HG02973 (cell line): ENCODE results near the gene BTAF1.
A peak's percentile ranks its signal among the peaks of the same experiment; 100 is the strongest.
"Not testable (repeated sequence)": the region's sequence is repeated elsewhere in the genome, so short reads cannot be mapped to it uniquely, and the experiment has no call there.

ENCODE experiments used
- ATAC-seq: cut with Tn5 transposase; IDR thresholded peaks from one replicate; pipeline ENCODE4 v1.9.1; 2021; ENCODE audit warnings: moderate library complexity; ENCODE audit not compliant: unreplicated experiment

BTAF1 gene

GRCh38 chr10:91923371-91924211, at the start of gene BTAF1:
Gene BTAF1, plus strand, starts transcription at chr10:91923770. Its CDS starts 307 bp downstream, at chr10:91924077.
- peak; percentile 95 for ATAC-seq

DNA sequence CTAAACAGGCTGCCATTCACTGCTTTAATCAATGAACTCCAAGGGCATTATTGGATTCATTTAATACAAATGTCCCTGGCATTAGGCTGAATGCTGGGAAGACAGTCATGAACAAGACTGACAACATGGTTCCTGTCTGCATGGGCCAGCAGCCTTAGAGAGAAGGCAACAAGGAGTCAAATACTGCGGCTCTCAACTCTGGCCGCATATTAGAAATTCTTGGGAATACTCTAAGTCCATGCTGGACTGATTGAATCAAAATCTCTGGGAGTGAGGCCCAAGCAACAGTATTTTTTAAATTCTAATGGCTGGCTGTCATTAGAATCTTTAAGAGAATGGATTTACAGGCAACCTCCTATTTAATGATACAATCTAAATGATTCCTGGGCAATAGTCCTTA, 48.4 kb upstream of the BTAF1 start:
- no peak for ATAC-seq

DNA sequence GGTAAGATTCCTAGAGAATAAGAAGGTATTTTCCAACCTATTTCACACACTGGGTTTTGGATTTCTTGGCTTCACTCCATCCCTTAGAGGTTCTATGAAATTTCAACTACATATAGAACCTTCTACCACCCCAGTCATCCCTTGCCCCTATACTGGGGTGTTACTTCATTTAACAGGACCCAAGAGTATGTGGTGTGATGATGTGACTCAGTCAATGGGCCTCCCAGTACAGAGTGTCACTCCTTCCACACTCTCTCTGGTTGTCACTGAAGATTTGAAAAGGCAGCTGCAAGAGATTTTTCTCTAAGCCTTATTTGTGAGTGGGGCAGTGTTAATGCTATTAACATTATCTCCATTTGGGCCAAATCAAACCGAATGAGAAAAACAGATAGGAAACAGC, 47.8 kb upstream of the BTAF1 start:
- ATAC-seq: no peak

DNA sequence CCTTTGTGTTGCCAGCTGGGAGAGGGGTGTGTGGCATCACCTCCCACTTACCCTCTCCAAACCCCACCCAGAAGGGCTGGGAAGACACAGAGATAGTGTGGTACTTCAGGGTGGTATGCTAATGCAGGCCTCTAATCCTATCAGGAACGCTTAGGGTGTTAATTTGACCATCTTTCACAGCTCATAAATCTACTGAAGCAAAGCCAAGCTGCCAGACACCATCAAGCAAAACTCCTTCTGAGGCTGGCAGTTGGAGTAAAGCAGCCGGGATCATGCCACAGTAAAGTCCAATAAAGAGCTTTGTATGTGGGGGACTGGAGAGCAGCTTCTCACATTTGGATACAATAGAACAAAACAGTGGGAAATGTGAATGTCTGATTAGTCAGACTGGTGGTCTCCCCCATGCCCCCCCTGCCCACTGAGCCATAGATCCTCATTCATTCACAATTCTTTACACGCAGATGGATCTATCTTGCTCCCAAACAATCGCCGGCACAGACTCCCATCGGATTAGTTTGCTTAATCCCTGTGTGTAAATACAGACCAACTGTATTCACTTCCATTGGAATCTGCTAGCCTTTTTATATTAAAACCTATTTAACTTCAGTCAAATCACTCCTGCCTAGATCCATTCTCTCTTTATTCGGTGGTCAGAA, 43.9 kb upstream of the BTAF1 start:
- no peak for ATAC-seq

GRCh38 chr10:91880310-91880709, 43.3 kb upstream of the BTAF1 start:
- ATAC-seq: no peak

DNA sequence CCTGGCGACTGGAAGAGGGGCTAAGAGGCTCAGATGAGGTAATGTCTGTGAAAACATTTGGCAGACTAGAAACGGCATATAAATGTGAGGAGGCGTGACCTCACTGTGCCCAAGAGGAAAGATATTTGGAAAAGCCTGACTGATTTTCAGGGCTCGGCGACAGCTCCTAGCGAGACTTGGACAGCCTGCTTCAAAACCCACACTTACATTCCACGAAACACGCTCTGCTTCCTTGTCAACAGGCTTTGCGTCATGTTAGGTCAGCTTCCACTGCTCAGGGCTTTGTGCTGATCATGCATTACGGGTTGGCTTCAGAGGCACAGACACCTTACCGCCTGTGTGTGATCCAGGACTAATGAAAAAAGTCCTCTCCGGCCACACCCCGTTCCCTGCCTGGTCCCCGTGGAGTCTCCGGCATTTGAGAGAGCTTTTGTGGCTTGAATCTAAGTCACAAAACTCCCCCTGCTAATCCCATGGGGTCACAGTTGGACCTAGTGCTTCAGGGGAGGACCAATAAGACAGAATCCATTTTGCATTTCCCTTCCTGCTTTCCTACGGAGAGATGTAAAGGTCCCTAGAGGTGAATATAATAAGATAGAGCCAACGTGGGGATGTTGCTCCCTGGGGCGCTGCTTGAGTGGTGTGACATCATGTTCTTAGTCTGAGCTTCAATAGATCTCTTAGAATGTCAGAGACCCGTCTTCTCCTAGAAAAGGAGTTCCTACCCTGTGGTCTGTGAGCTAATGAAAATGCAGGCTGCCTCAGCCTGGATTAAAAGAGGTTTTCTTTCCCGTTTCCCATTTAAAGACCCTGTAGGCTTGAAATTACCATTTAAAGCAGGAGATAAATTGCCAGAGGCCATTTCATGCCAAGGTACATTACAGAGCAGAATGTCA, 39.8 kb upstream of the BTAF1 start:
- ATAC-seq: no peak

GRCh38 chr10:91884536-91884935, 39.0 kb upstream of the BTAF1 start:
- no peak for ATAC-seq

DNA sequence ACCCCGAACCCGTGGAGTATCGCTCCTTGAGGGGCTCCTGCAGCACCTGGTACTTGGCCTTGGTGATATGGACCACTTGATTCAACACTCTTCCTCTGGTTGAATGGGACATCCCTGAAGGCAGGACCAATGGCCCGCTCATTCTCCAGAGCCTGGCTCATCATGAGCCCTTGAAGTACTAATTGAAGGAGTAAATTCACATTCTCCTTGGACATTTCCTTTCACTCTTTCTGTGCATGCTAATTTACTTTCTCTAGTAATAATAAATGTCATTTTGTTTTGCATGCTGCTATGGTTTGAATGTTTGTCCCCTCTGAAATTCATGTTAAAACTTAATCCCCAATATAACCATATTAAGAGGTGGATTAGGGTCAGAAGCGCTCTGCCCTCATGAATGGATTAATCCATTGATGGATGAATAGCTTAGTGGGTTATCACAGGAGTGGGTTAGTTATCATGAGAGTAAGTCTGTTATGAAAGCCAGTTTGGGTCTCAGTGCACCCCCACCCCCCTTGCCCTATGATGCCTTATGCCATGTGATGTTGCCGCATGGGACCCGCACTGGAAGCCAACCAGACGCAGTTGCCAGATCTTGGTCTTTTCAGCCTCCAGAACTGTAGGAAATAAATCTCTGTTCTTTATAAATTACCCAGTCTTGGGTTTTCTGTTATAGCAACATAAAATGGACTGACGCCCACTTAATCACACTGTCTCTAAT, 38.0 kb upstream of the BTAF1 start:
- no peak for ATAC-seq

- no peak for ATAC-seq
These were observed 36.7 kb upstream of the BTAF1 start for GRCh38 chr10:91886954-91887271.

- no peak for ATAC-seq
These were observed 36.1 kb upstream of the BTAF1 start for GRCh38 chr10:91887272-91888076.

DNA sequence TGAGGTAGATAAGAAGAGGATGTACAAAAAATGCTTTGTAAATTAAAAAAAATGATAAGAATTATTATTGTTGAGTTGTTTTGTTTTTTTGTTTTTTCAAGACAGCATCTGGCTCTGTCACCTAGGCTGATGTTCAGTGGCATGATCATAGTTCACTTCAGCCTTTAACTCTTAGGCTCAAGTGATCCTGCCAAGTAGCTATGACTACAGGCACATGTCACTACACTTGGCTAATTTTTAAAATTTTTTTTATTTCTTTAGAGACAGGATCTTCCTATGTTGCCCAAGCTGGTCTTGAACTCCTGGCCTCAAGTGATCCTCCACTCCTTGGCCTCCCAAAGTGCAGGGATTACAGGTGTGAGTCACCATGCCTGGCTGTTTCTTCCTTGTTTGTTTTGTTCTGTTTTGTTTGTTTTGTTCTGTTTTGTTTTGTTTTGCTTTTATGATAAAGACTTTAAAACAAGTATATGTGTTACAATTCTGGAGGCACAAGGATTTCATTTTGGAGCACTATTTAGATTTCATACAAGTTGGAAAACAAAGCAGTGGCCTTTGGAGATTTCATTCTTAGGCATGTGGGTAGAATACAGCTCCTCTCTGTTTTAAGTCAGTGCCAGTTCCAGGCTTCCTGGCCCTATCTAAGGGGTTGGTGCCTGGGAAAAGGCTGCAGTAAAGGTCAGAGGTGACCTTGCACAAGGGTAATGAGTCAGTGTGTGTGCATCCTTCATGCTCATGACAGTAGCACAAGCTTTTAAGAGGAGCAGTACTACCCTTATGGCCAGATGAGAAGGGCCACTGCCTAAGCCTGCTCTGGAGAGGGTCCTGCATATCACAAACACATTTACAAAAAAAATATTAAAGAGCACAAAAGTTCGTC, 32.2 kb upstream of the BTAF1 start:
- ATAC-seq: no peak

- no peak for ATAC-seq
These were observed 30.5 kb upstream of the BTAF1 start for GRCh38 chr10:91893051-91893450.

DNA sequence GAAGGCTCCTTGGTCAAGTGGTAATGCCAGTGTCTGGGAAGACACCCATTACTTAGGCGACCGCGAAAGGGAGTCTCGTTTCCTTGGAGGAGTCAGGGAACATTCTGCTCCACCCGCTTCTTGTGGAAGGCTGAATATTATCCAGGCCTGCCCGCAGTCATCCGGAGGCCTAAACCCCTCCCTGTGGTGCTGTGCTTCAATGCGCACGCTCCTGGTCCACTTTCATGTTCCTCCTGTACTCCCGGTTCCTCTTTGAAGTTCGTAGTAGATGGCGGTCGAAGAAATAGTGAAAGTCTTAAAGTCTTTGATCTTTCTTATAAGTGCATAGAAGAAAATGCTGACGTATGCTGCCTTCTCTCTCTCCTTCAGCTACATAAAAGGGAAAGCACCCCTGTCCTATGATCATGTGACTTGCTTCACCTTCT, 29.3 kb upstream of the BTAF1 start:
- ATAC-seq: not testable (repeated sequence)

DNA sequence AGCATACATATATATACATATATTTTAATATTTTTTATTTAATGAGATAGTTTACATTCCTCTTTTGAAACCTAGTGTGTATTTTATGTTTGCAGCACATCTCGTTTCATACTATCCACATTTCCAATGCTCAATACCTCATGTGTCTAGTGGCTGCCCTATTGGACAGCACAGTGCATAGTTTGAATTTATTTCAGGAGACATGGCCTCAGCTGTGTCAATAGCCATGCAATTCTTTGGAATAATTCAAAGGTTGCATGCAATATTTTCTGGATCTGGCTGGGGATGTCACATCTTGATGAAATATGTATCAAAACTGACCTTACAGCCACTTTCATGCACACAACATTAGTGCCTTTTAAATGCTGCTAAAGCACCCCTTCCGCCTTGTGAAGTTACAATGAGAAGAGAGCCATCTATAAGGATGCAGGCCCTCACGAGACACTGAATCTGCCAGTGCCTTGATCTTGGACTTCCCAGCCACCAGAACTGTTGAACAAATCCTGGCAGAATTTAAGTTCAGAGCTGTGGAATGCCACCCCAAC, 27.3 kb upstream of the BTAF1 start:
- ATAC-seq: no peak

- ATAC-seq: no peak
These were observed 26.1 kb upstream of the BTAF1 start for GRCh38 chr10:91897421-91897820.

DNA sequence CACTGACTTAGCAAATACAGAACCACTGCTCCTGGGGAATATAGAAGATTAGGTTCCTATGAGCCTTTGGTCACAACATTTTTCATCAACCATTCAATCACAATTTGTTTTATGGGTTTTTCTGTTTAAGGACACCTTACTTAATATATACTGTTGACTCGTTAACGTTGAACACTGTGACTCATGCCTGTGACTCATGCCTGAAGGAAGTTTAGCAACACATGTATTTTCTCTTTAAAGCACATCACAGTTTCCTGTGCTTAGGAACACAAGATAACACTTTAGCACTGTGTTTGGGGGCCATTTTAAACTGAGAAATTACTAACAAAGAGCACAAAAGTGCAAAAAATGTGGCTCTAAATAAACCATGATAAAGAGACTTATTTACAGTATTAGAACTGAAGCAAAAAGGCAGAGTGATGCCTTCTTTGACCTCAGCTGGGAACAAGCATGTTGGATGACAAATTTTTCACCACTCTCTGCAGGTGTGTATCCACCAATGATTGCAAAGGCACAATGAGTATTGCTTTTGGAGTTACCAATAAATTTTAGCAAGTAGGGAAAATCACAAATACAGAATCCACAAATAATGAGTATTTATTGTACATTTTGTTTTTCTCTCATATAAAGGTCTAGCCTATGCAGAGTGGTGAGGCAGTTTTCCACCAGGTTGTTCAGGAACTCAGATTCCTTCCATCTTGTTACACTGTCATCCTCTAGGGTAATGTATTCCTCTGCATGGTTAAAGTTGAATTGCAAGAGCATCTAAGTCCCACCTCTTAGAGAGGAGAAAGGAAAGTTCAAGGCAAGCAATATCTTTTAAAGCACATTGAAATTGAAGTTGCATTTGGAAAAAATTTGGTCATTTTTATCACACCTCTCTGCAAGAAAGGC, 21.5 kb upstream of the BTAF1 start:
- ATAC-seq: no peak

- no peak for ATAC-seq
These were observed 16.5 kb upstream of the BTAF1 start for GRCh38 chr10:91907033-91907594.
